Adipocyte (in vitro differentiated cells): Measurements from ENCODE around the gene CCDC74B.
"Not testable (repeated sequence)": the region's sequence is repeated elsewhere in the genome, so short reads cannot be mapped to it uniquely, and the experiment has no call there.

Experiments
- DNase-seq: peaks from one replicate; pipeline ENCODE4 v3.0.0-alpha.2; 2015; ENCODE audit warnings: low read depth
- H3K27me3 ChIP-seq: replicated peaks from 2 replicates; pipeline ENCODE4 v1.7.0; 2013; ENCODE audit warnings: mild to moderate bottlenecking, low read length, moderate library complexity; ENCODE audit not compliant: control insufficient read depth, insufficient read depth
- H3K36me3 ChIP-seq: 2 replicates; pipeline ENCODE4 v1.7.0; 2013; ENCODE audit warnings: low read length, mild to moderate bottlenecking, moderate library complexity; ENCODE audit not compliant: control insufficient read depth, insufficient read depth, severe bottlenecking
- H3K4me1 ChIP-seq: 2 replicates; pipeline ENCODE4 v1.7.0; 2013; ENCODE audit warnings: mild to moderate bottlenecking, low read length, moderate library complexity; ENCODE audit not compliant: control insufficient read depth, insufficient read depth
- H3K4me3 ChIP-seq: 2 replicates; pipeline ENCODE4 v1.7.0; 2013; ENCODE audit warnings: mild to moderate bottlenecking, low read length, moderate library complexity
- H3K9ac ChIP-seq: 2 replicates; pipeline ENCODE4 v1.7.0; 2013; ENCODE audit warnings: mild to moderate bottlenecking, low read length, moderate library complexity
- H3K9me3 ChIP-seq: 2 replicates; pipeline ENCODE4 v1.7.0; 2013; ENCODE audit warnings: mild to moderate bottlenecking, low read length, moderate library complexity; ENCODE audit not compliant: control insufficient read depth

The CCDC74B gene

GRCh38 chr2:130154773-130155765, 10.2 kb upstream of the CCDC74B start:
- H3K27me3 ChIP-seq = no peaks in the 10 kb centered on the region
- H3K36me3 ChIP-seq = peaks cover 29% of the 10 kb centered on the region
- H3K4me1 ChIP-seq = no peaks in the 10 kb centered on the region
- no peak for DNase-seq
- H3K9ac ChIP-seq = no peak overlapping the region
- no peak overlapping the region for H3K4me3 ChIP-seq
- H3K9me3 ChIP-seq = no peaks in the 10 kb centered on the region

DNA sequence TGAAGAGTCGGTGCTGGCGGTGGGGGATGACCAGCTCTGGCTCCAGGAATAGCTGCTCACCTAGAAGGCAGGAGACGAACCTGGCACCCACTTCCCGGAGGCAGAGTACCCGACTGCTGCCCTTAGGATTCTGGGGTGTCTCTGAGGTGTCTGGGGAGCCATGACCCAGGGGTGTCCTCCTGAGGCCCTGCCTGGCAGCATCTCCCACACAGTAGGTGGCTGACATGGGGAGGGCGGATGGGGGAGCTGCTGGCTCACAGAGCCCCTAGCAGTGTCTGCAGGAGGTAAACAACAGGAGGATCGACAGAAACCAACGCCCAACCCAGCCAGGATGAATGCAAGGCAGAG, 9.5 kb upstream of the CCDC74B start:
- H3K36me3 ChIP-seq = peaks cover 25% of the 10 kb centered on the region
- not testable (repeated sequence) for DNase-seq

GRCh38 chr2:130153721-130154422, 9.0 kb upstream of the CCDC74B start:
- peaks cover 22% of the 10 kb centered on the region for H3K36me3 ChIP-seq
- not testable (repeated sequence) for H3K4me1 ChIP-seq, H3K27me3 ChIP-seq, DNase-seq, H3K9ac ChIP-seq, H3K4me3 ChIP-seq, H3K9me3 ChIP-seq

More for the DNA sequence above, 9.5 kb upstream of the CCDC74B start:
- not testable (repeated sequence) for H3K27me3 ChIP-seq, H3K9me3 ChIP-seq, H3K4me1 ChIP-seq, H3K9ac ChIP-seq, H3K4me3 ChIP-seq

DNA sequence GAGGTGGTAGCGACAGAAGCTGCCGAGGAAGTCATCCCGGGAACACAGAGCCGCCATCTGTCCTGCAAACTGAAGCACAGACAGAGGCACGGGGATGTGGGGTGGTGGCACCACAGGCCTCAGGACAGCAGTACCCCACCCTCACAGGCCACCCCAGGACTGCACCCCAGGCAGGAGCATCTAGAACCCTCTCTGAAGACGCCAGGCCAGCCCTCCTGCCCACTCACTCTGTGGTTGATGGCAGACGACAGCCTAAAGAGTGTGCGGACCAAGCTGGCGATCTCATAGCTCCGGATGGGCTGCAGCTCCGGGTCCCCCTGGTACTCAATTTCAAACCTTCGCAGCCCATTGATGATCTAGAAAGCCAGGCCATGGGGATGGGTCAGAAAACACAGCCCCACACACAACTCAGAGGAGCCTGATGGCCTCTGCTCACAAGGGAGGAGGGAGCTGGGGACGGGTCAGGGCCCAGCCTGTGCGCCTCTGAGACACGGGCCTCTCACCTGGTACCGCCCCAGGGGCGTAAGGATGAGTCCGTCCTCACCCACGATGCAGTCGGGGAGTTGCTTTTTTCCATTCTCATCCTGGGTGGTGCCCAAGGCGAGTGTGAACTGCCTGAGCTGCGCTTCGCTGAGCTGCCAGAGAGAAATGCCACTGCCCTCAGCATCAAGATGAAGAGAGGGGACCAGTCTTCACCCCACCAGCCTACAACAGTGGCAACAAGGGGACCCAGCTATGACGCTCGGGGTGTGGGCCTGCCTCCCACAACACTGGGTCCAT, 8.1 kb upstream of the CCDC74B start:
- Histone ChIP-seq H3K4me3 (no peak overlapping the region), H3K9ac (no peak overlapping the region), H3K9me3 (no peaks in the 10 kb centered on the region), H3K36me3 (peaks cover 16% of the 10 kb centered on the region), H3K27me3 (no peaks in the 10 kb centered on the region), H3K4me1 (no peaks in the 10 kb centered on the region)
- DNase-seq = no peak

DNA sequence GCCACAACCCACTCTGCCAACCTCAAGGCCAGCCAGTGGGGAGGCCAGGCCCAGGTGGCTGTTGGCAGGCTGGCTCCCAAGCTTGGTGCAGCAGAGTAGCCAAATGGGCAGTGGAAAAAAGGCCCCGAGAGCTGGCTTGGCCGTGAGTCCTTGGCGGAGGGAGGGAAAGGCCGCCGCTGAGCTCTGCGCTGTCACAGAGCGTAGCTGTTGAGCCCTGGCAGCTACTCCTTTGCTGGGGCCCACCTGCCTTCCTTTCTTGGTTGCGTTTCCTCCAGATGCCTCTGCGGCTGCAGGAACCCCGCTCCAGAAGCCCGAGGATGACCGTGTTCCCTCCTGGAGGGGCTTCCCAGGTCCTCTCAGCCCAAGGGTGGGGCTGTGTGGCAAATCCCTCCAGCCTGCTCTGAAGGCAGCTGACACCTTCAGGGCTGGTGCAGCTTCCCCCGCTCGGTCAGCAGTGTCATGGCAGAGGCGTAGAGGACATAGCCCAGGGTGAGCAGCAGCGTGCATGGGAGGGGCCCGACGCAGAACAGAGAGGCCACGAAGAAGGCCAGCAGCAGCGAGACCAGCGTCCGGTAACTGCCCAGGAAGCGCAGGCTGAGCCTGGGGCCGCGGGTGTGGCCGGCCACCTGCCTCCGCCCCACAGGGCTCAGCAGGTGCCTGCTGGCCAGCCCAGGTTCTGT, 7.4 kb upstream of the CCDC74B start:
- DNase-seq, H3K27me3 ChIP-seq, H3K9ac ChIP-seq, H3K4me3 ChIP-seq, H3K4me1 ChIP-seq, H3K9me3 ChIP-seq: not testable (repeated sequence)
- H3K36me3 ChIP-seq = peaks cover 16% of the 10 kb centered on the region

DNA sequence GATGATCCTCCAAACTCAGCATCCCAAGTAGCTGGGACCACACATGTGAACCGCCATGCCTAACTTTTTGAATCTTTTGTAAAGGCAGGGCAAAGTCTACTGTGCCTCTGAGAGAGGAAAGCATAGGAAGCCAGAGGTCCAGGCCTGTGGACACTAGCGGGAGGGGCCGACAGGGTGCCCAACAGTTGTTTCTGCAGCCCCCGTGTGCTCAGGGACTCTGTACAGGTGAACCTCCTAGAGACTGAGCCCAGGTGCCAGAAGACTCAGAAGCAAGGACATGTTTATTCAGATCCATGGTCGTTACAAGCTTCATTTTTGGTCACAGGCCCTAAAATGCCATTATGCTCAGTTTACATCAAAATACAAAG, 6.2 kb upstream of the CCDC74B start:
- H3K4me1 ChIP-seq, H3K4me3 ChIP-seq, DNase-seq, H3K27me3 ChIP-seq, H3K9ac ChIP-seq, H3K9me3 ChIP-seq: not testable (repeated sequence)
- H3K36me3 ChIP-seq = peaks cover 16% of the 10 kb centered on the region

- Histone ChIP-seq H3K36me3 (peaks cover 16% of the 10 kb centered on the region), H3K4me3 (no peak overlapping the region), H3K4me1 (no peaks in the 10 kb centered on the region), H3K9me3 (no peaks in the 10 kb centered on the region), H3K27me3 (no peaks in the 10 kb centered on the region), H3K9ac (no peak overlapping the region)
- DNase-seq = no peak
Observed at GRCh38 chr2:130150181-130151144, 5.6 kb upstream of the CCDC74B start.

DNA sequence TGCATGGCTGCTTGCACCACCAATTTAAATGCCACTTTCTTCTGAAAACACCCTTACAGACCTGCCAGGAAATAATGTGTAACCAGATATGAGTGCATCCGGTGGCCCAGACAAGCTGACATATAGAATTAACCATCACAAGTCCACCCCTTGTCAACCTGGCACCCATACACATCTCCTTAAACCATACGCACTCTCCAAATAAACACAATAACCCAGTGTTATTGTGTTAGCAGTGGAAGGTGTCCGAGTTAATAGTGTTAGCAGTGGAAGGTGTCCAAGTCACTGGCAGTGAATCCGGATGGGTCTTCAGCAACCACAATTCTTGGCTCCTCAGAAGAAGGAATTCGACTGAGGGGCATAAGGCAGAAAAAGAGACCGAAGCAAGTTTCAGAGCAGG, 3.6 kb upstream of the CCDC74B start:
- H3K27me3 ChIP-seq, H3K9ac ChIP-seq, H3K9me3 ChIP-seq, H3K4me3 ChIP-seq, DNase-seq, H3K4me1 ChIP-seq: not testable (repeated sequence)
- peaks cover 12% of the 10 kb centered on the region for H3K36me3 ChIP-seq

DNA sequence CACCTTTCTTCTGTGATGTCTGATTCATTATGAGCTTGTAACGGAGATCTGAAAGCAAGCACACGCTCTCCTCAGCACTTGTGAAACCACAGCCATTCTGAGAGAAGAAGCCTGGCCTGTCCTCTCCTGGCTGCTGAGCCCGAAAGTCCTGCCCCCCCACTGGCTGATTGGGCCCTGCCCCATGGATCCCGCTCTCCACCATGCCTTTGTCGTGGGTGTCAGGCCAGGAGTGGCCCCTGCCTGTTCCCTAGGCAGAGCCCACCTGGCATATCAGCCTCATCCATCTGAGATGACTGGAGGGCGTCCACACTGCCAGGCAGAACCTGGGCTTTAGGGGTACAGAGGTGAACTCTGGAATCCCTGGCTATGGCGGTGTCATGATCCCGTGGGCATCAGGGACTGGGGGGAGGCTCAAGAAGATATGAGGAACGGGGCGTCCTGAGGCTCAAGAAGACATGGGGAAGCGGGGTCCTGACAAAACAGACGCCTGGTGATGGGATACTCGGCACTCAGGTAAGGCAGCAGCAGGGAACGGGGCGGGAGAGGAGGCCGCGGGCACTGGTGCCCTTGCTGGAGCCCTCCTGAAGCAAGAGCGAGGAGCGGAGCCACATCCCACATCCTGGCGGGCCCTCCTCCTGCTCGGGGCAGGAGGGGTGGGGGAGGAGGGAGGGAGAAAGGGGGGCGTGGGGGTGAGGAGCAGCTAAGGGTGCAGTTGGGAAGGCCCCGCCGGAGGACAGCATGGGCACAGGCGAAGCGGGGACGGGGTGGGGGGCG, 1.5 kb downstream of the CCDC74B start:
- H3K4me1 ChIP-seq, H3K9me3 ChIP-seq, DNase-seq, H3K4me3 ChIP-seq, H3K36me3 ChIP-seq, H3K9ac ChIP-seq, H3K27me3 ChIP-seq: not testable (repeated sequence)
